ENCODE measurements around the gene AGAP3. TPM values are rescaled to one million over a fixed set of nuclear protein-coding genes. Genes with fewer than 3 reads are reported as not detected.

Gene AGAP3
- total and polyA plus RNA-seq, 11 donors = 30.3 to 83.7 (median 55.6) TPM

DNA sequence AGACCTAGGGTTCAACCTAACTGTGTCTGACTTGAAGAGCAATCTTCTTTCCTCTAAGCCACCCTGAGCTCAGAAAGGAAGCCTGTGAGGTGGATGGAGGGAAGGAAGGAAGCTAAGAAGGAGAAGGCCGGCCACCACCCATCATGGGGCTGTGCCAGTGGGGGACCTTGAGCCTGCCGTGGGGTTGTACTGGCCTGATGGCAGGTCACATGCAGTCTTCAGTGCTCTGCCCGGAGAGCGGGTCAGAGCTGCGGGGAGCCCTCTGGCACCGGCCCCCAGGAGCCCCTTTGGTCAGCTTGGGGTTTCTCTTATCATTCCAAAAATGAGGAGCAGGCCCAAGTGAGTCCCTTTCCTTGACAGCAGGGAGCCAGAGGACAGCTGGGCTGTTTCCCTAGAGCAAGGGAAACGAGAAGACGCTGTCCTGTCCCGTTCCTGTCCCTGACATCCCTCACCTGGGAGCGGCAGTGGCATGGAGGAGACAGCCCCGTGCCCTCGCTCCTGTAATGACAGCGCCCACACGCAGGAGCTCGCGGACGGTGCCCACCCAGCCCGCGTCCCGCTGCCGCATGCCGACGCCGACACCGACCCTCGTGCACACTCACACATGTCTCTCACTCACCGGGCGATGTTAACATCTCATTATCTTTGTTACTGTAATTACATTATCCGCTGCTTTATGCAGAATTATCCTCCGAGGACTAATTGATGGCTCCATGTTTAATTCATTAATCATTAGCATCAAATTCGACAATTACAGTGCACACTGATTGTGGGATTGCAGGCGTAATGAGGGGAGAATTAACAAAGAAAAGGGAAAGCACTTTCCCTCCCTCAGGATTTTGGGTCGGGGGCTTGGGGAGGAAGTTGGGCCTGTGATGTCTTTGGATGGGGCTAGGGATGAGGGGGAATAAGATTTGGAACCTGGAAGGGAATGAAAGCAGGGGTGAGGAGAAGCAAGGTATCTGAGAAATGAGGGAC is 49.9 kb downstream of the AGAP3 start:
- ATAC-seq (no peak), DNase-seq (peak in 1 of 5 donors; percentile 37)
- intact Hi-C loops (cut with DNase I) = loop anchor here in 1 of 10 donors (5.0 kb wide), 1 partner anchor 111 kb away; the partner anchor contains the start of gene SMARCD3
- peaks cover 0 to 88% (median 62%) of the 10 kb centered on the region in 9 donors for H3K36me3 ChIP-seq
- H3K4me1 ChIP-seq = peaks cover 0 to 34% (median 8%) of the 10 kb centered on the region in 12 donors
- no peak overlapping the region for H3K4me3 ChIP-seq
- TF ChIP-seq, protein P1, sequence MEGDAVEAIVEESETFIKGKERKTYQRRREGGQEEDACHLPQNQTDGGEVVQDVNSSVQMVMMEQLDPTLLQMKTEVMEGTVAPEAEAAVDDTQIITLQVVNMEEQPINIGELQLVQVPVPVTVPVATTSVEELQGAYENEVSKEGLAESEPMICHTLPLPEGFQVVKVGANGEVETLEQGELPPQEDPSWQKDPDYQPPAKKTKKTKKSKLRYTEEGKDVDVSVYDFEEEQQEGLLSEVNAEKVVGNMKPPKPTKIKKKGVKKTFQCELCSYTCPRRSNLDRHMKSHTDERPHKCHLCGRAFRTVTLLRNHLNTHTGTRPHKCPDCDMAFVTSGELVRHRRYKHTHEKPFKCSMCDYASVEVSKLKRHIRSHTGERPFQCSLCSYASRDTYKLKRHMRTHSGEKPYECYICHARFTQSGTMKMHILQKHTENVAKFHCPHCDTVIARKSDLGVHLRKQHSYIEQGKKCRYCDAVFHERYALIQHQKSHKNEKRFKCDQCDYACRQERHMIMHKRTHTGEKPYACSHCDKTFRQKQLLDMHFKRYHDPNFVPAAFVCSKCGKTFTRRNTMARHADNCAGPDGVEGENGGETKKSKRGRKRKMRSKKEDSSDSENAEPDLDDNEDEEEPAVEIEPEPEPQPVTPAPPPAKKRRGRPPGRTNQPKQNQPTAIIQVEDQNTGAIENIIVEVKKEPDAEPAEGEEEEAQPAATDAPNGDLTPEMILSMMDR (IDR thresholded peaks at IDR 0.05) = no peak
- TF ChIP-seq POLR2A (IDR thresholded peaks at IDR 0.05) = no peak
- no peak overlapping the region for H3K27ac ChIP-seq
- no peaks in the 10 kb centered on the region for H3K9me3 ChIP-seq
- 91 to 94% (median 93%) methylated on average over 32 to 33 of the region's 33 CpGs for WGBS, 4 donors
- no peaks in the 10 kb centered on the region for H3K27me3 ChIP-seq

DNA sequence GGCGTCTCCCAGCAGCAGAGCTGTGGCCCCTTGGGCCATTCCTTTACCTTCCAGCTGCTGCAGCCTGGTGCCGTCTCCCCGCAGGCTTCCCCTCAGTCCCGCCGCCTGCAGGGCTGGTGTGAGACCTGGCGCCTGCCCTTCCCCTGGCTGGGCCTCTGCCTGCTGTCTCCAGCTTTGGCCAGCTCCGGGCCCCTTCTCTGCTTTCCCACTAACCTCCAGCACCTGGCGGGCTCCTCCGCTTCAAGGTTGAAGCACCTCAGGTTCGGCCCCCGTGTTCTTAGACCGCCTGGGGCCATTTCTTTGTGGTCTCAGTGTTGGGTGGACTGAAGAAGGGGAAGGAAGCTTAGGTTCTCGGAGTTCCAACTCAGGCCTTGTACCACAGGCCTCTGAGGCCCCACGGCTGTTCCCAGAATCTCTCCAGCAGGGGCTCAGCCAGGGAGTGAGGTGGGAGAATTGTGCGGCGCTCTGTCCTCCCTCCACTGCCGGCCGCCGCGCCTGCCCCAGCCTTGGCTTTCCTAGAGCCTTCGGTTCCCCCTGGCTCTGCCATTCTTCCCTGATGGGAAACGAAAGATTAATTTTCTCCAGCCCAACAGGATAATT is 50.9 kb downstream of the AGAP3 start:
- ATAC-seq (peak in 3 of 4 donors; percentile 6 to 58 (median 42)), DNase-seq (peak in 2 of 5 donors; percentile 20 to 69)
- TF ChIP-seq POLR2A (IDR thresholded peaks at IDR 0.05) = no peak
- TF ChIP-seq, protein P1 (IDR thresholded peaks at IDR 0.05) = no peak
- Histone ChIP-seq H3K27me3 (no peaks in the 10 kb centered on the region), H3K27ac (peak overlapping the region in 7 of 12 donors; percentile 12 to 66 (median 25)), H3K36me3 (peaks cover 0 to 90% (median 58%) of the 10 kb centered on the region in 9 donors), H3K4me1 (peaks cover 0 to 34% (median 8%) of the 10 kb centered on the region in 12 donors), H3K9me3 (no peaks in the 10 kb centered on the region), H3K4me3 (no peak overlapping the region)
- 69 to 80% (median 76%) methylated on average over 21 to 22 of the region's 22 CpGs for WGBS, 4 donors
- intact Hi-C loops (cut with DNase I) = loop anchor here in 1 of 10 donors (5.0 kb wide), 1 partner anchor 110 kb away; the partner anchor contains the start of gene SMARCD3

DNA sequence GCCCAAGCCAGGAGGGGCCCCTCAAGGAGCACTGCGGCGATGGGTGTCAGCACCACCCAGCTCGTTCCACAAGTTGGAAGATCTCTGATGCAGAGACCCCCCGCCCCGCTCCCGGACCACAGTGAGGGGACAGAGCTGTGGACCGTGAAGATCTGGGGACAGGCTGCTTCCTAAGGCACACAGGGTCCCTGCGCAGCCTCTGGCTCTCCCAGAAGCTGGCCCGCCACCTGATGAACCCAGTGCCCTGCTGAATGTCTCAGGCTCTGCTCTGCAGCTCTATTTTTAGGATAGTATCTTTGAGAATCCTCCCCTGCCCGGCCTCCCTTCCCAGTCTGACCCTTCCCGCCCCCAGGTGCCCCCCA is 51.5 kb downstream of the AGAP3 start:
- peaks cover 0 to 40% (median 11%) of the 10 kb centered on the region in 12 donors for H3K4me1 ChIP-seq
- peaks cover 0 to 90% (median 56%) of the 10 kb centered on the region in 9 donors for H3K36me3 ChIP-seq
- DNase-seq = peak in 2 of 5 donors; percentile 28 to 42
- peak overlapping the region in 8 of 12 donors; percentile 12 to 66 (median 27) for H3K27ac ChIP-seq
- no peak for TF ChIP-seq POLR2A (IDR thresholded peaks at IDR 0.05)
- TF ChIP-seq, protein P1 (IDR thresholded peaks at IDR 0.05) = no peak
- no peaks in the 10 kb centered on the region for H3K9me3 ChIP-seq
- no peaks in the 10 kb centered on the region for H3K27me3 ChIP-seq
- H3K4me3 ChIP-seq = no peak overlapping the region
- peak; percentile 38 to 60 (median 56) for ATAC-seq
- intact Hi-C loops (cut with DNase I) = loop anchor here in 1 of 10 donors (5.0 kb wide), 1 partner anchor 110 kb away; the partner anchor contains the start of gene SMARCD3
- WGBS, 4 donors = 58 to 70% (median 68%) methylated on average over 10 to 11 of the region's 11 CpGs
